ENCODE results near the gene MRS2.

The MRS2 gene

GRCh38 chr6:24431045-24431451 lies 28.3 kb downstream of the MRS2 start:
- in situ Hi-C loops (cut with MboI; ENCODE audit: low sequenced_read_pairs, unreplicated experiment) = no loop called here
- peak; percentile 57 for TF ChIP-seq CTCF (IDR thresholded peaks at IDR 0.05; ENCODE audit: borderline replicate concordance, control extremely low read depth, extremely low read depth, insufficient read depth, missing control alignments)
- peak; percentile 56 for DNase-seq (ENCODE audit: low spot score)

- TF ChIP-seq CTCF (IDR thresholded peaks at IDR 0.05; ENCODE audit: borderline replicate concordance, control extremely low read depth, extremely low read depth, insufficient read depth, missing control alignments) = no peak
- in situ Hi-C loops (cut with MboI; ENCODE audit: low sequenced_read_pairs, unreplicated experiment) = no loop called here
These were observed 29.9 kb downstream of the MRS2 start for GRCh38 chr6:24432611-24433010.

GRCh38 chr6:24436979-24437378 lies 34.2 kb downstream of the MRS2 start:
- in situ Hi-C loops (cut with MboI; ENCODE audit: low sequenced_read_pairs, unreplicated experiment) = no loop called here
- TF ChIP-seq CTCF (IDR thresholded peaks at IDR 0.05; ENCODE audit: borderline replicate concordance, control extremely low read depth, extremely low read depth, insufficient read depth, missing control alignments) = no peak
- DNase-seq (ENCODE audit: low spot score) = no peak

More at GRCh38 chr6:24432611-24433010, 29.9 kb downstream of the MRS2 start:
- no peak for DNase-seq (ENCODE audit: low spot score)

GRCh38 chr6:24439858-24440539 lies 37.3 kb downstream of the MRS2 start:
- DNase-seq (ENCODE audit: low spot score) = no peak
- no peak for TF ChIP-seq CTCF (IDR thresholded peaks at IDR 0.05; ENCODE audit: borderline replicate concordance, control extremely low read depth, extremely low read depth, insufficient read depth, missing control alignments)
- in situ Hi-C loops (cut with MboI; ENCODE audit: low sequenced_read_pairs, unreplicated experiment) = no loop called here

- no peak for DNase-seq (ENCODE audit: low spot score)
- TF ChIP-seq CTCF (IDR thresholded peaks at IDR 0.05; ENCODE audit: borderline replicate concordance, control extremely low read depth, extremely low read depth, insufficient read depth, missing control alignments) = no peak
These were observed 38.3 kb downstream of the MRS2 start for GRCh38 chr6:24440897-24441598.

GRCh38 chr6:24441599-24441904 lies 38.8 kb downstream of the MRS2 start:
- in situ Hi-C loops (cut with MboI; ENCODE audit: low sequenced_read_pairs, unreplicated experiment) = no loop called here
- no peak for DNase-seq (ENCODE audit: low spot score)

More at GRCh38 chr6:24440897-24441598, 38.3 kb downstream of the MRS2 start:
- in situ Hi-C loops (cut with MboI; ENCODE audit: low sequenced_read_pairs, unreplicated experiment) = no loop called here

More at GRCh38 chr6:24441599-24441904, 38.8 kb downstream of the MRS2 start:
- TF ChIP-seq CTCF (IDR thresholded peaks at IDR 0.05; ENCODE audit: borderline replicate concordance, control extremely low read depth, extremely low read depth, insufficient read depth, missing control alignments) = no peak
